IMR-90 (cell line): ENCODE measurements around the gene EPHA10. TPM values are rescaled to one million over a fixed set of nuclear protein-coding genes. Genes with fewer than 3 reads are reported as not detected.
A peak's percentile ranks its signal among the peaks of the same experiment; 100 is the strongest.

Source experiments
- ATAC-seq: fragments of 200-7000 bp; cut with Tn5 transposase; 2 replicates; pipeline ENCODE4 v1.9.1; 2020; ENCODE audit warnings: low read depth, mild to moderate bottlenecking, moderate library complexity
- BruUV-seq: library from RNA; stranded (reverse); fragments of 400-500 nt; replicated peaks from 2 replicates; lab custom pipeline; 2021; lab: Mats Ljungman, UMichigan
- CTCF ChIA-PET: fragments of 300-600 bp; formaldehyde crosslinking; extraction: SDS; loops from one replicate; lab custom pipeline; 2021; ENCODE audit warnings: antibody characterized with exemption; lab: Yijun Ruan, JAX
- POLR2A ChIA-PET: fragments of 300-600 bp; sonication (Branson Sonifier 250); formaldehyde crosslinking; loops from one replicate; lab custom pipeline; 2022; ENCODE audit warnings: antibody characterized with exemption; ENCODE audit not compliant: unreplicated experiment; lab: Charles Lee
- DNase-seq: peaks from one replicate; pipeline ENCODE4 v3.0.0; 2013
- H2AFZ ChIP-seq: replicated peaks from 2 replicates; pipeline ENCODE3; 2013; ENCODE audit warnings: low read length, mild to moderate bottlenecking; ENCODE audit not compliant: poor library complexity
- H2AK5ac ChIP-seq: 2 replicates; pipeline ENCODE4 v1.6.1; 2013; ENCODE audit warnings: low read depth, low read length, inconsistent platforms
- H2AK9ac ChIP-seq: replicated peaks from 2 replicates; pipeline ENCODE3; 2013; ENCODE audit warnings: mild to moderate bottlenecking, low read depth, low read length, moderate library complexity; ENCODE audit not compliant: poor library complexity
- H2BK120ac ChIP-seq: 2 replicates; pipeline ENCODE4 v1.6.1; 2013; ENCODE audit warnings: low read depth, low read length, inconsistent platforms
- H2BK15ac ChIP-seq: 3 replicates; pipeline ENCODE4 v1.6.1; 2013; ENCODE audit warnings: low read depth, low read length, inconsistent platforms
- H2BK20ac ChIP-seq: 2 replicates; pipeline ENCODE4 v1.6.1; 2013; ENCODE audit warnings: low read depth, mild to moderate bottlenecking, inconsistent platforms, low read length, moderate library complexity
- H2BK5ac ChIP-seq: 2 replicates; pipeline ENCODE4 v1.6.1; 2013; ENCODE audit warnings: mild to moderate bottlenecking, low read depth, low read length, inconsistent platforms; ENCODE audit not compliant: poor library complexity, severe bottlenecking
- H3K14ac ChIP-seq: replicated peaks from 2 replicates; pipeline ENCODE4 v1.6.1; 2013; ENCODE audit warnings: low read depth, low read length, inconsistent platforms
- H3K18ac ChIP-seq: 2 replicates; pipeline ENCODE4 v1.6.1; 2013; ENCODE audit warnings: low read depth, low read length, control low read depth
- H3K23ac ChIP-seq: 2 replicates; pipeline ENCODE4 v1.6.1; 2013; ENCODE audit warnings: low read depth, low read length, inconsistent platforms
- H3K27ac ChIP-seq: 2 replicates; pipeline ENCODE4 v1.5.1; 2013; ENCODE audit warnings: mild to moderate bottlenecking, control low read depth, low read length; ENCODE audit not compliant: insufficient read depth
- H3K27me3 ChIP-seq: 2 replicates; pipeline ENCODE4 v1.6.1; 2013; ENCODE audit warnings: low read length; ENCODE audit not compliant: control insufficient read depth, insufficient read depth
- H3K36me3 ChIP-seq: 2 replicates; pipeline ENCODE4 v1.6.1; 2013; ENCODE audit warnings: low read length, mixed read lengths; ENCODE audit not compliant: control insufficient read depth, insufficient read depth
- H3K4ac ChIP-seq: 2 replicates; pipeline ENCODE4 v1.6.1; 2013; ENCODE audit warnings: low read depth, low read length, inconsistent platforms
- H3K4me1 ChIP-seq: 2 replicates; pipeline ENCODE4 v1.6.1; 2013; ENCODE audit warnings: low read length, mixed read lengths; ENCODE audit not compliant: control insufficient read depth, insufficient read depth
- H3K4me2 ChIP-seq: 2 replicates; pipeline ENCODE4 v1.6.1; 2013; ENCODE audit warnings: low read depth, mild to moderate bottlenecking, control low read depth, low read length, moderate library complexity
- H3K4me3 ChIP-seq: 2 replicates; pipeline ENCODE4 v1.5.1; 2013; ENCODE audit warnings: low read depth, mild to moderate bottlenecking, control low read depth, low read length, moderate library complexity; ENCODE audit not compliant: insufficient read depth
- H3K56ac ChIP-seq: 2 replicates; pipeline ENCODE4 v1.6.1; 2013; ENCODE audit warnings: low read length, inconsistent platforms; ENCODE audit not compliant: insufficient read depth; ENCODE audit errors: extremely low read depth
- H3K79me1 ChIP-seq, 2 experiments: 2 replicates each; pipeline ENCODE4 v1.6.1; 2013; ENCODE audit warnings: low read length in 2 of 2, inconsistent platforms in 1 of 2, low read depth in 1 of 2
- H3K9ac ChIP-seq: 2 replicates; pipeline ENCODE4 v1.6.1; 2013; ENCODE audit warnings: low read depth, low read length, control low read depth
- H3K9me1 ChIP-seq: 2 replicates; pipeline ENCODE4 v1.6.1; 2013; ENCODE audit warnings: low read length, inconsistent platforms; ENCODE audit not compliant: insufficient read depth
- H3K9me3 ChIP-seq: 2 replicates; pipeline ENCODE4 v1.6.1; 2013; ENCODE audit warnings: low read length; ENCODE audit not compliant: control insufficient read depth, insufficient read depth
- H4K20me1 ChIP-seq: 2 replicates; pipeline ENCODE4 v1.6.1; 2013; ENCODE audit warnings: low read length, inconsistent platforms; ENCODE audit not compliant: insufficient read depth
- H4K5ac ChIP-seq: 2 replicates; pipeline ENCODE4 v1.6.1; 2013; ENCODE audit warnings: mild to moderate bottlenecking, low read depth, low read length, control low read depth
- H4K8ac ChIP-seq, 2 experiments: 2 replicates each; pipeline ENCODE4 v1.6.1; 2013; ENCODE audit warnings: low read depth in 2 of 2, low read length in 2 of 2, control low read depth in 1 of 2, inconsistent platforms in 1 of 2
- H4K91ac ChIP-seq: 2 replicates; pipeline ENCODE4 v1.6.1; 2013; ENCODE audit warnings: low read depth, low read length, inconsistent platforms; ENCODE audit not compliant: insufficient read depth
- ELK1 ChIP-seq: fragments of 150-350 bp; IDR thresholded peaks from 2 replicates; pipeline ENCODE4 v1.6.1; 2016; ENCODE audit warnings: low read depth, mild to moderate bottlenecking, low read length, moderate library complexity, borderline replicate concordance
- RCOR1 ChIP-seq: IDR thresholded peaks from 2 replicates; pipeline ENCODE4 v1.6.1; 2012; ENCODE audit warnings: mild to moderate bottlenecking, low read length, improper control_type of control experiment; ENCODE audit not compliant: insufficient replicate concordance
- WGBS, 2 experiments: methylation state at CpG; one replicate each; pipeline versions ENCODE4 v1.1.5 to v1.1.7; 2013; ENCODE audit warnings: missing lambda C conversion rate in 2 of 2; ENCODE audit not compliant: insufficient read length in 1 of 2; ENCODE audit errors: extremely low coverage in 2 of 2; 5-methylcytosine and 5-hydroxymethylcytosine counted together
- dilution Hi-C: fragments of 300-500 bp; cut with HindIII; formaldehyde crosslinking; loops from one replicate; pipeline ENCODE4 v1.14.3; 2018; ENCODE audit warnings: low sequenced_read_pairs; ENCODE audit not compliant: unreplicated experiment
- in situ Hi-C: fragments of 300-500 bp; cut with MboI; formaldehyde crosslinking; loops from 3 replicates; pipeline ENCODE4 v1.14.3; 2019; ENCODE audit warnings: low sequenced_read_pairs, inconsistent platforms, mixed read lengths
- intact Hi-C: fragments of 100-400 bp; cut with micrococcal nuclease; formaldehyde crosslinking; loops from 2 replicates; pipeline ENCODE4 v1.10.0; 2022
- polyA plus RNA-seq, 3 experiments: library from polyadenylated mRNA; depleted of rRNA; stranded (reverse); fragments of >200 nt; gene quantifications; 2 replicates each; pipeline ENCODE4 v1.2.3, GENCODE V29; 2012; ENCODE audit warnings: low replicate concordance in 1 of 3
- total RNA-seq: library from RNA; depleted of rRNA; stranded (reverse); fragments of >200 nt; gene quantifications from 2 replicates; pipeline ENCODE4 v1.2.3, GENCODE V29; 2012

The EPHA10 gene
- total and polyA plus RNA-seq, 2 of the 4 experiments (the other 2 are of a cell fraction) = not detected

- Histone ChIP-seq H3K56ac (peak overlapping the region; percentile 61; the same call in 1 of the 2 replicates), H3K9ac (peak overlapping the region; percentile 43), H4K20me1 (peaks cover 24% of the 10 kb centered on the region), H3K23ac (peak overlapping the region; percentile 62), H3K4me1 (peaks cover 6% of the 10 kb centered on the region; the same call in 1 of the 2 replicates), H2AFZ (peak overlapping the region; percentile 94), H3K4me3 (peak overlapping the region; percentile 90), H2BK20ac (no peak overlapping the region), H3K18ac (no peak overlapping the region), H4K91ac (peak overlapping the region; percentile 42; the same call in 1 of the 2 replicates), H2BK15ac (no peak overlapping the region), H3K4me2 (peak overlapping the region; percentile 90), H3K14ac (peak overlapping the region; percentile 78), H2BK120ac (no peak overlapping the region), H3K27me3 (no peaks in the 10 kb centered on the region), H4K5ac (peak overlapping the region; percentile 0; the same call in 1 of the 2 replicates), H3K79me1 (peaks cover 36 to 58% of the 10 kb centered on the region in 2 experiments), H2BK5ac (peak overlapping the region; percentile 16), H4K8ac (peak overlapping the region; percentile 43 to 88; a peak in 3 of 4 replicates), H3K27ac (peak overlapping the region; percentile 70), H3K4ac (peak overlapping the region; percentile 74), H3K9me3 (no peaks in the 10 kb centered on the region), H2AK5ac (0 out of 2 replicates have a peak overlapping the region, but pooled peaks have one; percentile 7), H3K36me3 (peaks cover 34% of the 10 kb centered on the region), H2AK9ac (peak overlapping the region; percentile 21), H3K9me1 (peaks cover 3% of the 10 kb centered on the region; the same call in 1 of the 2 replicates)
- in situ Hi-C loops (no loop called here), intact Hi-C loops (loop anchor here (10.0 kb wide), 1 partner anchor 202 kb away; no protein-coding TSS in a partner anchor), dilution Hi-C loops (no loop called here)
- ChIA-PET CTCF (interaction anchor here (0.8 kb wide), 1 partner anchor 204 kb away, joined by 4 read pairs; no protein-coding TSS in a partner anchor), POLR2A (no interaction called here)
- no TSS peak for BruUV-seq
- TF ChIP-seq ELK1 (no peak), RCOR1 (no peak)
- DNase-seq (no peak), ATAC-seq (no peak)
- WGBS, 2 experiments = 0% methylated on average over 1 of the region's 9 CpGs; no CpG with 5 or more reads in 1 of the 2 experiments
Measured at GRCh38 chr1:37807220-37807554, 42.3 kb upstream of the EPHA10 start.
